HepG2 (cell line): Measurements from ENCODE around the gene CEP131. TPM values are rescaled to one million over a fixed set of nuclear protein-coding genes. Genes with fewer than 3 reads are reported as not detected.

Source experiments
- BCL6 ChIP-seq: IDR thresholded peaks from 2 replicates; pipeline ENCODE4 v1.6.1; 2016; ENCODE audit warnings: missing genetic modification reagents, missing compliant biosample characterization
- MXD3 ChIP-seq: IDR thresholded peaks from 2 replicates; pipeline ENCODE4 v1.6.1; 2016; ENCODE audit warnings: mild to moderate bottlenecking, missing biosample characterization, missing genetic modification reagents
- NFKB2 ChIP-seq: sonication (generic); formaldehyde crosslinking; IDR thresholded peaks from 2 replicates; pipeline ENCODE4 v1.4.0; 2020; ENCODE audit warnings: missing genetic modification reagents, borderline replicate concordance
- NFRKB ChIP-seq: fragments of 450-650 bp; IDR thresholded peaks from 2 replicates; pipeline ENCODE4 v1.6.1; 2017
- SMYD3 ChIP-seq: sonication (generic); formaldehyde crosslinking; IDR thresholded peaks from 2 replicates; pipeline ENCODE4 v1.8.1; 2023; ENCODE audit warnings: mild to moderate bottlenecking, missing genetic modification reagents
- TFAP4 ChIP-seq: sonication (generic); IDR thresholded peaks from 2 replicates; pipeline ENCODE4 v1.6.1; 2016; ENCODE audit warnings: low read depth, borderline replicate concordance
- ZFP1 ChIP-seq: IDR thresholded peaks from 2 replicates; pipeline ENCODE4 v1.6.1; 2016
- ZNF138 ChIP-seq: sonication (generic); formaldehyde crosslinking; IDR thresholded peaks from 2 replicates; pipeline ENCODE4 v1.5.0; 2020; ENCODE audit warnings: mild to moderate bottlenecking, low read depth, missing genetic modification reagents
- ZNF225 ChIP-seq: sonication (generic); formaldehyde crosslinking; IDR thresholded peaks from 2 replicates; pipeline ENCODE4 v1.4.0; 2020; ENCODE audit warnings: mild to moderate bottlenecking, missing genetic modification reagents
- ZNF263 ChIP-seq: sonication (generic); formaldehyde crosslinking; IDR thresholded peaks from 2 replicates; pipeline ENCODE4 v1.4.0; 2020; ENCODE audit warnings: missing genetic modification reagents
- ZNF513 ChIP-seq: sonication (generic); formaldehyde crosslinking; conservative IDR thresholded peaks from 2 replicates; pipeline ENCODE4 v1.5.0; 2020; ENCODE audit warnings: missing genetic modification reagents
- ZNF589 ChIP-seq: sonication (generic); formaldehyde crosslinking; conservative IDR thresholded peaks from 2 replicates; pipeline ENCODE4 v1.8.0; 2022; ENCODE audit warnings: mild to moderate bottlenecking, moderate library complexity, missing genetic modification reagents
- polyA plus RNA-seq, 8 experiments: library from polyadenylated mRNA; depleted of rRNA in 3 of 8; stranded (reverse) in 7 of 8; unstranded in 1 of 8; fragments of >200 nt; fragmentation: Illumina TruSeq in 4 of 8; extraction: Trizol in 4 of 8; gene quantifications; 2 replicates each; pipeline versions ENCODE4 v1.2.1 to v1.2.3, GENCODE V29; 2011 to 2016; ENCODE audit warnings: low read depth in 4 of 8, missing spikeins in 1 of 8, mixed read lengths in 1 of 8; ENCODE audit not compliant: insufficient read depth in 1 of 8
- total RNA-seq, 5 experiments: library from RNA; depleted of rRNA; stranded (reverse); fragments of >200 nt; fragmentation: Illumina TruSeq; extraction: Trizol; gene quantifications; 2 replicates each; pipeline ENCODE4 v1.2.3, GENCODE V29; 2016; ENCODE audit warnings: low read depth in 1 of 5
- TF ChIP-seq, protein P1 (sequence below): sonication (generic); formaldehyde crosslinking; conservative IDR thresholded peaks from 2 replicates; pipeline ENCODE4 v1.8.0; 2022; ENCODE audit warnings: mild to moderate bottlenecking, moderate library complexity, missing genetic modification reagents
- TF ChIP-seq, protein P2 (sequence below): sonication (generic); formaldehyde crosslinking; IDR thresholded peaks from 2 replicates; pipeline ENCODE4 v1.4.0; 2020; ENCODE audit warnings: missing genetic modification reagents
- TF ChIP-seq, protein P3 (sequence below): sonication (generic); formaldehyde crosslinking; IDR thresholded peaks from 2 replicates; pipeline ENCODE4 v1.5.0; 2020; ENCODE audit warnings: mild to moderate bottlenecking, missing genetic modification reagents
- TF ChIP-seq, protein P4 (sequence below): sonication (generic); formaldehyde crosslinking; IDR thresholded peaks from 2 replicates; pipeline ENCODE4 v1.4.0; 2020; ENCODE audit warnings: missing genetic modification reagents

The CEP131 gene
- total and polyA plus RNA-seq, 2 of the 13 experiments (the other 11 are each of a cell fraction or from before 2014, with no cell fraction given): 5.0 to 16.8 TPM

- TF ChIP-seq NFKB2 (CRISPR knock-in tag) (no peak), MXD3 (CRISPR knock-in tag) (no peak), ZNF263 (no peak), ZNF138 (no peak), ZNF589 (CRISPR knock-in tag) (no peak), ZFP1 (CRISPR knock-in tag) (no peak), ZNF513 (CRISPR knock-in tag) (no peak), ZNF225 (no peak), TFAP4 (peak; percentile 39; the same call in 1 of the 2 replicates), SMYD3 (no peak), BCL6 (CRISPR knock-in tag) (no peak), NFRKB (no peak)
- TF ChIP-seq, protein P1, sequence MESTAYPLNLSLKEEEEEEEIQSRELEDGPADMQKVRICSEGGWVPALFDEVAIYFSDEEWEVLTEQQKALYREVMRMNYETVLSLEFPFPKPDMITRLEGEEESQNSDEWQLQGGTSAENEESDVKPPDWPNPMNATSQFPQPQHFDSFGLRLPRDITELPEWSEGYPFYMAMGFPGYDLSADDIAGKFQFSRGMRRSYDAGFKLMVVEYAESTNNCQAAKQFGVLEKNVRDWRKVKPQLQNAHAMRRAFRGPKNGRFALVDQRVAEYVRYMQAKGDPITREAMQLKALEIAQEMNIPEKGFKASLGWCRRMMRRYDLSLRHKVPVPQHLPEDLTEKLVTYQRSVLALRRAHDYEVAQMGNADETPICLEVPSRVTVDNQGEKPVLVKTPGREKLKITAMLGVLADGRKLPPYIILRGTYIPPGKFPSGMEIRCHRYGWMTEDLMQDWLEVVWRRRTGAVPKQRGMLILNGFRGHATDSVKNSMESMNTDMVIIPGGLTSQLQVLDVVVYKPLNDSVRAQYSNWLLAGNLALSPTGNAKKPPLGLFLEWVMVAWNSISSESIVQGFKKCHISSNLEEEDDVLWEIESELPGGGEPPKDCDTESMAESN (CRISPR knock-in tag): no peak
- TF ChIP-seq, protein P2, sequence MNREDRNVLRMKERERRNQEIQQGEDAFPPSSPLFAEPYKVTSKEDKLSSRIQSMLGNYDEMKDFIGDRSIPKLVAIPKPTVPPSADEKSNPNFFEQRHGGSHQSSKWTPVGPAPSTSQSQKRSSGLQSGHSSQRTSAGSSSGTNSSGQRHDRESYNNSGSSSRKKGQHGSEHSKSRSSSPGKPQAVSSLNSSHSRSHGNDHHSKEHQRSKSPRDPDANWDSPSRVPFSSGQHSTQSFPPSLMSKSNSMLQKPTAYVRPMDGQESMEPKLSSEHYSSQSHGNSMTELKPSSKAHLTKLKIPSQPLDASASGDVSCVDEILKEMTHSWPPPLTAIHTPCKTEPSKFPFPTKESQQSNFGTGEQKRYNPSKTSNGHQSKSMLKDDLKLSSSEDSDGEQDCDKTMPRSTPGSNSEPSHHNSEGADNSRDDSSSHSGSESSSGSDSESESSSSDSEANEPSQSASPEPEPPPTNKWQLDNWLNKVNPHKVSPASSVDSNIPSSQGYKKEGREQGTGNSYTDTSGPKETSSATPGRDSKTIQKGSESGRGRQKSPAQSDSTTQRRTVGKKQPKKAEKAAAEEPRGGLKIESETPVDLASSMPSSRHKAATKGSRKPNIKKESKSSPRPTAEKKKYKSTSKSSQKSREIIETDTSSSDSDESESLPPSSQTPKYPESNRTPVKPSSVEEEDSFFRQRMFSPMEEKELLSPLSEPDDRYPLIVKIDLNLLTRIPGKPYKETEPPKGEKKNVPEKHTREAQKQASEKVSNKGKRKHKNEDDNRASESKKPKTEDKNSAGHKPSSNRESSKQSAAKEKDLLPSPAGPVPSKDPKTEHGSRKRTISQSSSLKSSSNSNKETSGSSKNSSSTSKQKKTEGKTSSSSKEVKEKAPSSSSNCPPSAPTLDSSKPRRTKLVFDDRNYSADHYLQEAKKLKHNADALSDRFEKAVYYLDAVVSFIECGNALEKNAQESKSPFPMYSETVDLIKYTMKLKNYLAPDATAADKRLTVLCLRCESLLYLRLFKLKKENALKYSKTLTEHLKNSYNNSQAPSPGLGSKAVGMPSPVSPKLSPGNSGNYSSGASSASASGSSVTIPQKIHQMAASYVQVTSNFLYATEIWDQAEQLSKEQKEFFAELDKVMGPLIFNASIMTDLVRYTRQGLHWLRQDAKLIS (CRISPR knock-in tag): 0 out of 2 replicates have a peak, but pooled peaks have one; percentile 8
- TF ChIP-seq, protein P3, sequence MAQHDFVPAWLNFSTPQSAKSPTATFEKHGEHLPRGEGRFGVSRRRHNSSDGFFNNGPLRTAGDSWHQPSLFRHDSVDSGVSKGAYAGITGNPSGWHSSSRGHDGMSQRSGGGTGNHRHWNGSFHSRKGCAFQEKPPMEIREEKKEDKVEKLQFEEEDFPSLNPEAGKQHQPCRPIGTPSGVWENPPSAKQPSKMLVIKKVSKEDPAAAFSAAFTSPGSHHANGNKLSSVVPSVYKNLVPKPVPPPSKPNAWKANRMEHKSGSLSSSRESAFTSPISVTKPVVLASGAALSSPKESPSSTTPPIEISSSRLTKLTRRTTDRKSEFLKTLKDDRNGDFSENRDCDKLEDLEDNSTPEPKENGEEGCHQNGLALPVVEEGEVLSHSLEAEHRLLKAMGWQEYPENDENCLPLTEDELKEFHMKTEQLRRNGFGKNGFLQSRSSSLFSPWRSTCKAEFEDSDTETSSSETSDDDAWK (CRISPR knock-in tag): no peak
- TF ChIP-seq, protein P4, sequence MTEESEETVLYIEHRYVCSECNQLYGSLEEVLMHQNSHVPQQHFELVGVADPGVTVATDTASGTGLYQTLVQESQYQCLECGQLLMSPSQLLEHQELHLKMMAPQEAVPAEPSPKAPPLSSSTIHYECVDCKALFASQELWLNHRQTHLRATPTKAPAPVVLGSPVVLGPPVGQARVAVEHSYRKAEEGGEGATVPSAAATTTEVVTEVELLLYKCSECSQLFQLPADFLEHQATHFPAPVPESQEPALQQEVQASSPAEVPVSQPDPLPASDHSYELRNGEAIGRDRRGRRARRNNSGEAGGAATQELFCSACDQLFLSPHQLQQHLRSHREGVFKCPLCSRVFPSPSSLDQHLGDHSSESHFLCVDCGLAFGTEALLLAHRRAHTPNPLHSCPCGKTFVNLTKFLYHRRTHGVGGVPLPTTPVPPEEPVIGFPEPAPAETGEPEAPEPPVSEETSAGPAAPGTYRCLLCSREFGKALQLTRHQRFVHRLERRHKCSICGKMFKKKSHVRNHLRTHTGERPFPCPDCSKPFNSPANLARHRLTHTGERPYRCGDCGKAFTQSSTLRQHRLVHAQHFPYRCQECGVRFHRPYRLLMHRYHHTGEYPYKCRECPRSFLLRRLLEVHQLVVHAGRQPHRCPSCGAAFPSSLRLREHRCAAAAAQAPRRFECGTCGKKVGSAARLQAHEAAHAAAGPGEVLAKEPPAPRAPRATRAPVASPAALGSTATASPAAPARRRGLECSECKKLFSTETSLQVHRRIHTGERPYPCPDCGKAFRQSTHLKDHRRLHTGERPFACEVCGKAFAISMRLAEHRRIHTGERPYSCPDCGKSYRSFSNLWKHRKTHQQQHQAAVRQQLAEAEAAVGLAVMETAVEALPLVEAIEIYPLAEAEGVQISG: no peak
Measured at GRCh38 chr17:81237591-81238489, 15.1 kb upstream of the CEP131 start (continued).
